GM19452 (cell line): Measurements from ENCODE around the gene CALR3.
A peak's percentile ranks its signal among the peaks of the same experiment; 100 is the strongest.
"Not testable (repeated sequence)": the region's sequence is repeated elsewhere in the genome, so short reads cannot be mapped to it uniquely, and the experiment has no call there.

Source experiments
- ATAC-seq: cut with Tn5 transposase; IDR thresholded peaks from one replicate; pipeline ENCODE4 v1.9.1; 2021; ENCODE audit not compliant: unreplicated experiment

Gene CALR3

DNA sequence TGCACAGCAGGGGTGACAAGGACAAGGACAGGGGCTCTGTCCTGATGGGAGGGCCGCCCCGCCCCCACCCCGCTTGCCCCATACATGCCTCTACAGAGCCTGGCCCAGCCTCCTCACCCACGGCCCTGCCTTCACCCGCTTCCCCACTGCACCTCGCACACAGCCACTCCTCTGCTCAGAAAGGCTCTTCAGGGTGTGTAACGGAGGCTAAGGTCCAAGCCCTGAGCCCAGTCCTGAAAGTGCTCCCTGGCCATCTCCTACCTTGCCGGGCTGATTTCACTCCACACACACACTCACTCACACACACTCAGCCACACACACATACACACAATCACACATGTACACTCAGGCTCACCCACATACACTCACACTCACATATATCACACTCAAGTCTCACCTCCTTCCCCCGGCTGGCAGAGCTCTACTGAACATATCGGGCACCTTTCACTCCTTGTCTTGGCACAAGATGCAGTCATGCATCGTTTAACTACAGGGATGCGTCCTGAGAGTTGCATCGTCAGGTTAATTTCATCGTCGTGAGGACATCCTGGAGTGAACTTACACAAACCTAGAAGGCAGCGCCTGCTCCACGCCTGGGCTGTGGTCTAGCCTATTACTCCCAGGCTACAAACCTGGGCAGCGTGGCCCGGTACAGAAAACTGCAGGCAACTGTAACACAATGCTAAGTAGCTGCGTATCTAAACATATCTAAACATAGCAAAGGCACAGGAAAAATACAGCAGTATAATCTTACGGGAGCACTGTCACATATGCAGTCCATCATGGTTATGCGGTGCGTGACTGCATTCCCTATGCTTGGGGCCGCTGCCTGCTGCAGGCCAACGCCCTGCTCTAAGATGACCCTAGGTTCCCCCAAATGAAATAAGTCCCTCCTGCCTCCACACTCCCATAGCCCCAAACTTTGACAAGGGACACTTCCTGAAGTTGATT lies 37.3 kb downstream of the CALR3 start:
- no peak for ATAC-seq

GRCh38 chr19:16457954-16458331 lies 38.0 kb downstream of the CALR3 start:
- no peak for ATAC-seq

GRCh38 chr19:16457195-16457953 lies 38.6 kb downstream of the CALR3 start:
- no peak for ATAC-seq

DNA sequence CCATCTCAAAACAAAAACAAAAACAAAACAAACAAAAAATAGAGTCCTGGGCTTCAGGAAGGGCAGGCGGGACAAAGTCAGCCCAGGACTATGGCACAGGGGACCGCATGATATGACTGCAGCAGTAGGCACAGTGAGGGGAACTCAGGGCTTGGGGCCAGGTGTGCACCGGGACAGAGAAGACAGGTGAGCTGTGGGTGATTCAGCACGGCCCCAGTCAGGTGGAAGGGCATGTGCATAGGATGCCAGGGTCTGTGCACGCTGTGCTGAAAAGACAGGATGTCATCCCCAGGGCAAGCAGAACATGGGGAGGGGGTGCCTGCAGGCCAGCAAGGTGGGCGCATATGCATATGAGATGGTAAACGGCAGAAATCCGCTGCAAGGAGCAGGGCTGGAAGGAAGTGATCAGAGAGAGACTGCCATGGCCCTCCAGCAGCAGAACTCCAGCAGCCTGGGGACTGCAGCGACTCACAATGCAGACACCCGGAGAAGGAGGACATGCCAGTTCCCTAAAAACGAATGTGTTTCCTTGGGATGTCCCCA lies 39.2 kb downstream of the CALR3 start:
- ATAC-seq = no peak

- ATAC-seq = no peak
Measured at GRCh38 chr19:16455489-16455888, 40.5 kb downstream of the CALR3 start.

GRCh38 chr19:16454351-16454918 lies 41.5 kb downstream of the CALR3 start:
- ATAC-seq = no peak

DNA sequence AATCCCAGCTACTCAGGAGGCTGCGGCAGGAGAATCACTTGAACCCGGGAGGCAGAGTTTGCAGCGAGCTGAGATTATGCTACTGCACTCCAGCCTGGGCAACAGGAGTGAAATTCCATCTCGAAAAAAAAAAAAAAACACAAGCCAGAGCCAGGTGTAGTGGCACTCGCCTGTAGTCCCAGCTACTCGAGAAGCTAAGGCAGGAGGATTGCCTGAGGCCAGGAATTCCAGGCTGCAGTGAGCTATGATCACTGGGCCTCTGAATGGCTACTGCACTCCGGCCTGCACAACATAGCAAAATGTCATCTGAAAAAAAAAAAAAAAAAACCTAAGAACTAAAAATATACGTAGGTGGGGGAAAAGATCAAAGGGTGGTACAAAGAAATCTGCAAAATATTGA lies 43.6 kb downstream of the CALR3 start:
- no peak for ATAC-seq

- ATAC-seq = peak; percentile 50
Measured at GRCh38 chr19:16449330-16449961, 46.5 kb downstream of the CALR3 start.

- not testable (repeated sequence) for ATAC-seq
Measured at GRCh38 chr19:16448872-16449271, 47.1 kb downstream of the CALR3 start.

- no peak for ATAC-seq
Measured at GRCh38 chr19:16446724-16447368, 49.1 kb downstream of the CALR3 start.

DNA sequence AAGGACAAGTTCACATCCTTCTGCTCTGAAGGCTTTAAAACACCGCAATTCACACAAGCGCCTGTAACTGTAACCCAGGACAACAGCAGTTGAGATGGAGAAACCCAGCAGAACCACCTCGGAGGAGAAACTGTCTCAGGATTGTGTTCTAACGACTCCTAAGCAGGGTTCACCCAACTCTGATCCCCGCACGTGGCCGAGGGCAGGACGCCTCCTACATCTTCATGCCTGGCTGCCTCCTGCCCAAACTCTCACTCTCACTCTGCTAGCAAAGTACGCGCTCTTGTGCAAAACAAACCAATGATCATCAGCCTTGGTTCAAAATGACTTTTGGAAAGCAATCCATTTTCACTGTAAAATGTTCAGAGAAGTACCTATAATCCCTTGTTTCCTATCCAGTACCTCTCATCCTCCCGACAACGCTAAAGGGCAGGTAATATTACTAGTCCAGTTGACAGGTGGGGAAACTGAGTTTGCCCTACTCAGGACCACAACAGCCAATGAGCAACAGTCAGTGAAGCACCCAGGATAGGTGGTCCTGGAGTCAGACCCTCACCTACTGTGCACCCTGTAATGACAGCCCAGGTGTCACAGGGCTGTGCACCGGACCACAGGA lies 49.8 kb downstream of the CALR3 start:
- ATAC-seq = no peak

DNA sequence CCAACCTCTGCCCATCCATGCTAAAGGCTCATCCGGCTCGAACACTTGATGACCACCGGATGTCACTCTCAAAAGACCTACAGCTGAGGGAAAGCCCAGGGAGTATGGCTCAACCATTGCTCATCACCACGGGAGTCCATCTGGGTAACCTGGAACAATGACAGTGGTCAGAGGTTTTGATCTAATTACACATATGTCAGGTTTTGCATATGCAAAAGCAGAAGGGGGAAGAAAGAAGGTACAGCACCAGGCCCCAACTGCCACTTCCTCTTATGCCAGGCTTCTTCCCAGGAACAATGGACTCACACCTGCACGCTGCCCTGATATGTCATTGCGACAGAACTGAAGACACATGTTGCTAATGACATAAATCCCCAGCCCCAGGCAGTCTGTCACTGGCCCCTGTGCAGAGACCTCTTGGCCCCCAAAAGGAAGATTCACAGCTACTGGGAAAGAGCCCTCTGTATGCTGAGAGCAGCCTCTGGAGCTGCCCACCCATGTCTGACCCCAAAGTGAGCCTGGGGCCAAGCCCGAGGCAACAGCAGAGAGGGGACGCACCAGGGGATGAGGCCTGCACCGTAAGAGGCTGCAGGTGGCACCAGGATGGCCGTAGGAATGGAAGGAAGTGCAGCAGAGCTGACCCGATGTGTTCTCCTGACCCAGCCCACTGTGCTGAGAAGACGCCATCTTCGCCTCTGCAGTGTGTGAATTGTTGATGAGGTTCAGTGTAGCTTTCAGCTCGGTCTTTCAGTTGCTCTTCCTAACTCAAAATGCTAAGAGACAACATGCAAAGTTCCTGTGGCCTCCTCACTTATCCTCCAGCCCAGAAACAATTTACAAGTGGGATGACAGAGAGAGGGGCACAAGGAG lies 50.5 kb downstream of the CALR3 start:
- ATAC-seq = no peak

DNA sequence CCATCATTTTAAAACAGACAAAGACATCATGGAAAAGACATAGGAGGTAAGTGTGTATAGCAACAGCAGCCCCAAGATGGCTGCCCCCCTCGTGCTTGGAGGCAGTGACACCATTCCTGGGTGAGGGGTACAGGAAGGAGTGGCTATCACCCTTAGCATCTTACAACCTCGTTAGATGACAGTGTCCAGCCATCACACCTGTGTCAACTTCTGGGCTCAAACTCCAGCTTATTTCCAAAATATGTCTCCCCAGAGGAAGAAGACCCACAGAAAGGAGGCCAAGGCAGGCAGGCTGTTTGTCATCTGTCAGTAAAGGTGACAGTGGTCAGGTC lies 51.7 kb downstream of the CALR3 start:
- ATAC-seq = no peak

DNA sequence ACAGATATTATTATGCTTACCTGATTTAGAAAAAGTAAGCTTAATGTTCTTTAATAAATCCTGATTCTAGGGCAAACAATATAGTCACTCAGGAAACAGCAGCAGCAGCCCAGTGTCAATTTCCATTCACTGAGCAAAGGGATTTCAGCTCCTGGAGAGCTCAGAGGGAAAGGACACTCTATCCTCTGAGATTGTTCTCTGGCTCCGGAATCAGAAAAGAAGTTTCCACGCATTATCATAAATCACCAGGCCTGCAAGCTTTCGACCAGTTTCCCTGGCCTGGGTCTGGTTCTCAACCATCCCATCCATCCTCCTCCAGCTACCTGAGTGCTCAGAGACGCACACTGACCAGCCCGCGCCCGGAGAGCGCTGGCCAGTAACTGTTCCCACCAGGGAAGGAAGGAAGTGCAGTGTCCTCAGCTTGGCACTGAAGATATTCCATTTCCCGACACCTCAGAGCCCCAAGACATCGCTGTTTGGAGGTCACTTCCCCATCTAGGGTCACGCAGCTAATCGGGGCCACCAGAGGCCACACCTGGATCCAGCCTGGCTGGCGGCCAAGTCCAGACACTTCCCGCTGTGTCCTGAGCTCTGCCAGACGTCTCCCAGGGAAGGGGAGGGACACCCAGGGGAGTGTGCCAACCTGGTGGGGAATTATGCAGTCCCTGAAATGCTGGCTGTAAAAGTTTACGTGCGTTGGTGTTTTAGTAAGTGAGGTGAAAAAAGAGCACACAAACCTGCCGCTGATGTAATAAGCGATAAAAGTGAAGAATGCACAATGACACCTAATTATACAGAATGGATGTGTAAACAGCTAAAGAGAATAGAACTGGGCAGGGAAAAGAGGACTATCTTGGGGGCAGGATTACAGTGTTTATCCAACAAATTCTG lies 53.3 kb downstream of the CALR3 start:
- ATAC-seq = no peak

GRCh38 chr19:16441661-16442162 lies 54.3 kb downstream of the CALR3 start:
- ATAC-seq = no peak

DNA sequence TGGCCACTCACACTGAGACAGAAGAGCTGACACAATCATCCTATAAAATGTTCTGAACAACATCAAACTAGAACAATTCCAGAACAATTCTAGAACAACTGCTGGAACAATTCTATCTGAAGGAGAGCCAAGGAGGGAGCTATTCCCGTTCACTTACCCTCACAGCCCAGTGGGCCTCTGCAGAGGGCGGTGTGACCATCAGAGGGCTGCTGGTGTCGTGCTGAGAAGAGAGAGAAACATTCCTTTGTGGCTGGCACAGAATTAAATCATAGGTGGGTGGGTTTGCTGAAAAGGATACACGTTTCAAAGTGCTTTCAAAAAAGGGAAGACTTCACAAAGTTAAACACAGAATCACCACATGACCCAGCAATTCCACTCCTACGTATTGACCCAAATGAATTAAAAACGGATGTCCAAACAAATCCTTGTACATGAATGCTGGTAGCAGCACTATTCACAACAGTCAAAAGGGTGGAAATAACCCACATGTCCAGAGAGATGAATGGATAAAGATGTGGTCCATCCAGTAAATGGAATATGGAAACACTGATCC lies 59.1 kb downstream of the CALR3 start:
- ATAC-seq = no peak

DNA sequence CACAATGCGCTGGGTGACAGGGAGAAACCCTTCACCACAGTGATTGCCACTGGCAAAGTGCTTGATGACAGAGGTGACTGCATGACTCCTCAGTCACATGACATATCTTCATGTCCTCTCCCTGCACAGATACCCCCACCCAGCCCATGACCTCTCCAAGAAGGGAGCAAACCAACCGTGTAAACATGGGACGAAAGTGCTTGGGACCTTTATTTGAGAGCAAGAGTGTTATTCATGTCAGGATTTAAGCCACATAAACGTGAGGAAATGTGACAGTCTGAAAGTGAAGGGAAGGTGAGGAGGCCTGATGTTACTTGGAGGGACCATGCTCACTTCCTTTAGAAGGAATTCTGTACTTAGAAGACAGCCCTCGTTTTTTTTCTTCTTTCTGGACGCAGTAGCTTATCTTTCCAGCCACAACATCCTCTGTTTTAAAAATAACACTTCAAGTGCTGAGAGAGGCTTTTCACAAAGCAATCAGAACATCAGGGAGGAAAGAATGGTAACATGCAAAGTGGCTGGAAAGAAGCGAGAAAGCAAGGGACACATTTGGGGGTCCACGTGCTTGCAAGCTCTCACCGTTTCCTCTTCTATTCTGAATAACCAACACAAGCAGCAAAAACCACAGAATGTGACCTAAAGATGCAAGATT lies 59.8 kb downstream of the CALR3 start:
- no peak for ATAC-seq
